GM21367 (cell line): ENCODE results near the gene FTSJ1.

Experiments used
- ATAC-seq: cut with Tn5 transposase; IDR thresholded peaks from one replicate; pipeline ENCODE4 v1.9.1; 2021; ENCODE audit not compliant: unreplicated experiment

The FTSJ1 gene

DNA sequence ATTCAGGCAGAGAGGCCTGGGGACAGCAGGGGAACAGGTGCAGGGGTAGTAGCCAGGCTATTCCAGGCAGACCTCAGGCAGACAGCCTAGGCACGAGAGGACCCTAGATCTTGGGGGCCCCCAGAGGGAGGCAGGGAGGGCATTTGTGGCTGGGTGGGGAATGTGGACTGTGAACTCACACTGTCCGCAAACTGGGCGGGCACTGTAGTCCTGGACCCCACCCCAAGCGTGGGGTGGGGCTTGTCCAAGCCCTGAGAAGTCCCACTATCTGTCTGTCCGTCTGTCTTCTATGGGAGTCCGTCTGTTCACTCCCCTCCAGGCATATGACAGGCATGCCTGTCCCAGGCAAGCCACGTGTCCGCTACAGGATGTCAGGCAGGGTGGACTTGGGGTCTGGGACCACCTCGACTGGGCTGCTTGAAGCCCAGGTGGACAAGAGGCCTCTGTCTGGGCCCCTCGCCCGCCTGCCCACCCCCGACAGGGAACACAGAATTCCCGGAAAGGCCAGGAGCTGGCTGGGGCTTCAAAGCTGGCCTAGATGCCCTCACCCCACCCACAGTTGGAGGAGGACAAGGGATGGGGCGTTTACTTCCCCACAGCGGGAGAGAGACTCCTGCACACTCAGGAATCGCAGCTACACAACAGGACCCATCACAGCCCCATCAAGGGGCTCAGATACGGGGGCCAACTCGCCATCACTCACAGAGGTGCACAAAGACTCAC lies 5.7 kb upstream of the FTSJ1 start, which contains the start of gene SLC38A5:
Gene SLC38A5, minus strand, starts transcription at position 151 of the 723 bp plus-strand sequence. CDS start 2,336 bp downstream, outside the sequence.
- ATAC-seq = no peak

DNA sequence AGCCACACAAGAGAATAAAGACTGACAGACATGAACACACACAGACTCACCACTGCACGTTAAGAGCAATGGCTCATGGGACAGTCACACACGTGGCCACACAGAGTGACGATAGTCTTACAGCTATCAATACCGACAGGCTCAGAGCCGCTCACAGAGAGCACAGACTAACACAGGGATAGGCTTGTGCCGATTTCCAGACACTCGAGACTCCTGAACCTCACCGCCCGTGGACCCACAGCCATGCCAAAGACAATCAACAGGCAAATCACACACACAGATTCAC lies 5.2 kb upstream of the FTSJ1 start:
- no peak for ATAC-seq

DNA sequence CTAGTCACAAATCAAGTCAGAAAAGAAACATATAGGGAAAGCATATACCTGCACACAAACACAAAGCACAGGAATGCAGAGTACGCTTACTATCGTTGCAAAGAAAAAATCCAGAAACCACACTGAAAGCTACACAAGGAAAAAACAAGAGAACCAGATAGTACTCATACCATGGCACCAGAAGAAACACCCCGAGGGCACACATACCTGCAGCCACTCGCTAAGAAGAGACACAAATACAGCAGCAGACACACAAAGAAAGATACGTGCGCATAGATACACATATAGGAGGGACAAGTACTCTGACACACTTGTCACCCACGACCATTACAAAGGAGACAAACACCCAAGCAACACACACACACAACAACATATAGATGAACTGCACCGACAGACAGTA lies 4.5 kb upstream of the FTSJ1 start:
- ATAC-seq = no peak

GRCh38 chrX:48472225-48472624 lies 3.8 kb upstream of the FTSJ1 start:
- no peak for ATAC-seq

- ATAC-seq = no peak
Measured at GRCh38 chrX:48472851-48473703, 2.9 kb upstream of the FTSJ1 start.

- no peak for ATAC-seq
Measured at GRCh38 chrX:48473704-48473990, 2.4 kb upstream of the FTSJ1 start.

DNA sequence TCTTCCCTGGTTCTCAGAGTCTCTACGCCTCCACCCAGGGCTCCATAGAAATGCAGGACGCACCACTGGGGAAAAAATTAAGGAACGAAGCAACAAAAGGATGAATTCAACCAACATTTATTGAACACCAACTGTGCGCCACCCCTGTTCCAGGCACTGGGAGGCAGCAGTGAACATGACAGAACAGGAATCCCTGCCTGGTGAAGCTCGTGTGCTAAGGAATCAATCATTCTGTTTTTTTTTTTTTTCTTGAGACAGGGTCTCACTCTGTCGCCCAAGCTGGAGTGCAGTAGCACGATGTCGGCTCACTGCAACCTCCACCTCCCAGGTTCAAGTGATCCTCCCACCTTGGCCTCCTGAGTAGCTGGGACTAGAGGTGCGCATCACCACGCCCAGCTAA lies 1.9 kb upstream of the FTSJ1 start:
- ATAC-seq = no peak

DNA sequence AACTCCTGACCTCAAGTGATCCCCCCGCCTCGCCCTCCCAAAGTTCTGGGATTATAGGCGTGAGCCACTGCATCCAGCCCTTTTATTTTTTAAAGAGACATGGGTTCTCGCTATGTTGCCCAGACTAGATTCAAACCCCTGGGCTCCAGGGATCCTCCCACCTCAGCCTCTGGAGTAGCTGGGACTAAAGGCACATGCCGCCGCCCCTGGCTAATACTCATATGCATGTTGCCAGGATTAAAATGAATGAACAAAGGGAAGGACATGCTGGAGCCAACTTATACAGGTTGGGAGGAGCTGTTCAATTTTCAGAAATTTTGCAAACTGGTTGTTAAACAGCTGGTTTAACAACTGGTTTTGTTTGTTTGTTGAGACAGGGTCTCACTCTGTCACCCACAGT lies 1.4 kb upstream of the FTSJ1 start:
- no peak for ATAC-seq

- no peak for ATAC-seq
Measured at GRCh38 chrX:48475296-48475695, 703 bp upstream of the FTSJ1 start.

DNA sequence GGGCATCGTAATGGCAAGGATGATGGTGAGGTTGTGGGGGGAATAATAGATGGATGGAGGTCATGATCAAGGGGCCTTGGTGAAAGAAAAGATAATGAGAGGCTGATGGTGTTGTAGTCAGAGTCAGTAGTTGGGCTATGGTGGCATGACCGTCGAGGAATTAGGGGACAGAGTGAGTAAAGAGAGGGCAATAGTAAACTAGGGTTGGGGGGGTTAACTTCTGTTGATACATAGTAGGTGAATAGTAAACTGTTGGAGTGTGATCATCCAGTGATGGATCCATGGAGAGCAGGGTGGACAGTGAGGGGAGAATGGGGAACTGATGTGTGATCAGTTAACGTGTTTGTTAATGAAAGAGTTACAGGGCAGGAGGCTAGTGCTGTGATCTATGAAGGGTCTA lies 920 bp downstream of the FTSJ1 start:
- no peak for ATAC-seq

DNA sequence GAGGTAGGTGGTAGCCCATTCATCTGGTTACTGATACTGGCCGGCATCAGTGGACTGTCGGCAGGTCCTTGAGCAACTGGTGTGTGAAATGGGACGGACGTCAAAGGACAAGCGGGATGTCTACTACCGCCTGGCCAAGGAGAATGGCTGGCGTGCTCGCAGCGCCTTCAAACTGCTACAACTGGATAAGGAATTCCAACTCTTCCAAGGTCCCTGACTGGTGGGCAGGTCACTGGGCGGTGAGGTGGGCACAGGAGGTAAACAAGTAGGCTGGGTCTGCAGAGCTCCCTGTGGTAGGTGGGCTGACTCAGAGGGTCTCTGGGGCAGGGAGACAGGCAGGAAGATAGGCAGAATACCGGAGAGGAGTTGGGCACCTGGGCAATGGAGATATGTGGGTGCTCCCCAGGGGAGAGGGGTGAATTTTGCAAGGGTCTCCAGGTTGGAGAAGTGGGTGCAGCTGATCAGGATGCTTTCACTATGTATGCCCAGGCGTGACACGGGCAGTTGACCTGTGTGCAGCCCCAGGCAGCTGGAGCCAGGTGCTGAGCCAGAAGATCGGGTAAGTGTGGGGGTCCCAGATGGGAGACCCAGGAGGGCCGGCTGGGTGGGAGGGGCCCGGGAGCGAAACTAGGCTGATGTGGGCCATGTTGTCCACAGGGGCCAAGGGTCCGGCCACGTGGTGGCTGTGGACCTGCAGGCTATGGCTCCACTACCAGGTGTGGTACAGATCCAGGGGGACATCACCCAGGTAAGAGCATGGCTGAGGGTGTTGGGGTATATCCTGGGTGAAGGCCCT lies 2.2 kb downstream of the FTSJ1 start:
- no peak for ATAC-seq

- ATAC-seq = no peak
Measured at GRCh38 chrX:48478806-48479205, 2.8 kb downstream of the FTSJ1 start.

- ATAC-seq = no peak
Measured at GRCh38 chrX:48480142-48480541, 4.1 kb downstream of the FTSJ1 start.

DNA sequence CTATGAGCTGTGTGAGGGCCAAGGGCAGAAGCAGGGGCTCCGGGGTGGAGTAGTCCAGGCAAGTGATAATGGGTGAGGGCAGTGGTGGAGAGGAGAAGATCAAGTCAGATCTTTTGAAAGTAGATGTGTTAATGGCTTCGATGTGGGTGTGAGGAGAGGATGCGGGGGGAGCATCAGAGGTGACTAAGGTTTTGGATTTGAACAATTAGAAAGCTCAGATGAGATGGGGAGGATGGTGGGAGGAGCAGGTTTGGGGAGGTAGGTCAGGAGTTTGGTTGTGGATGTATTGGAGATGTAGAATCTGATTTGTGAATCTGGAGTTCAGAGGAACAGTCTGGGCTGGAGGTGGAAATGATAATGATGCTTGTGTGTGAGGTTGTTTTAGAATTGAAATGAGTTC lies 4.6 kb downstream of the FTSJ1 start:
- no peak for ATAC-seq

GRCh38 chrX:48482526-48482925 lies 6.5 kb downstream of the FTSJ1 start:
- ATAC-seq = no peak

DNA sequence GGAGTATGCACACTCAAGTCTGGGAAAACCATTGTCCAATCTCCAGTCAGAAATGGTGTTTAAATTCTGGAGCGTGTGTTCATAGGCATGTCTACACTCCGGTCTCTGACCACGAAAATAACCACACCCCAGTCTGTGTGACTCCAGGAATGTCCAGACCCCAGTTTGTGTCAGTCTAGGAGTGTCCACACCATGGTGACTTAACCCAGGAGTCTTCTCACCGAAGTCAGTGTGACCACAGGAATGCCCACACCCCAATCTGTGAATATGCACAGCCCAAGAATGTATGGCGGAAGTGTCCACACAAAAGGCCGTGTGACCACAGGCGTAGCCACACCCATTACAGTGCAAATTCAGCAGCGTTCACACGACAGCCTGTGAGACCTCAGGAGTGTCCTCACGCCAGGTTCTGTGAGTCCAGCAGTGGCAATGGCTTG lies 11.4 kb downstream of the FTSJ1 start:
- ATAC-seq = no peak

GRCh38 chrX:48488034-48488433 lies 12.0 kb downstream of the FTSJ1 start:
- no peak for ATAC-seq

DNA sequence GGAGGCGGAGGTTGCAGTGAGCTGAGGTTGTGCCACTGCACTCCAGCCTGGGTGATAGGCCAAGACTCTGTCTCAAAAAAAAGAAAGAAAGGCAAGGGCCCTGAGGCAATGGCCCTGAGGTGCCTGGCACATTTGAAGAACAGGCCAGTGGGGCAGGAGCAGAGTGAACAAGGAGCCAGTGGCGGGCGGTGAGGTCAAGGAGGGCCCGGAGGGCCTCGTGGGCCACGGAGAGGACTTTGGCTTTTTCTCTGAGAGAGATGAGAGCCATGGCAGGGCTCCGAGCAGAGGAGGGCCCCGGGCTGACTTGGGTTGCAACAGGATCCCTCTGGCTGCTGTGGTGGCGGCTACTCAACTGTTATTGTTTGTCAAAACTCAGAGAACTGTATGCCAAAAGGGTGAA lies 13.3 kb downstream of the FTSJ1 start:
- ATAC-seq = no peak

- no peak for ATAC-seq
Measured at GRCh38 chrX:48489892-48490291, 13.9 kb downstream of the FTSJ1 start.

DNA sequence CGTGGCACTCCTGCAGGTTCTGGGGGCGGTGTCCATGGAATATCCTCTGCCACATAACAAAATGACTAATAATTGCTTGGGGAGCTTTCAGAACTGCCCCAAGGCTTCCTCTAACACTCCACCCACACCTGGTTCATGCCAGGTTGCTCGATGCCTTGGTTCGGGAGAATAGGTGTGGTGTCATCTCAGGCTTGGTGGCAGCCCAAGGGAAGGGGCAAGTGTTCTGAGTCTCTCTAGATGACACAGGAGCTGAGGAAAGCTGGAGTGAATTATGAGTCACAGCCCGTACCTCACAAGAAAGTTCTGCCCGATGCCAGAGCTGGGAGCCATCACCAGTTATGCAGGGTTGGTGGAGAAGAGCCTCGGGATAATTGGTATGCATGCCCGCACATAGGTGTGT lies 14.7 kb downstream of the FTSJ1 start:
- ATAC-seq = no peak

- no peak for ATAC-seq
Measured at GRCh38 chrX:48491809-48492208, 15.8 kb downstream of the FTSJ1 start.
